Thoracic aorta (tissue), 2 donors: ENCODE data around the gene CUEDC1. TPM values are rescaled to one million over a fixed set of nuclear protein-coding genes. Genes with fewer than 3 reads are reported as not detected.

ENCODE experiments used
- ATAC-seq: fragments of 150-250 bp; one replicate; pipeline ENCODE4 v1.8.0; 2017; ENCODE audit warnings: low read depth; ENCODE audit not compliant: insufficient number of reproducible peaks, low FRiP score
- DNase-seq: peaks from one replicate; pipeline ENCODE4 v3.0.0-alpha.2; 2020; ENCODE audit warnings: low spot score
- H3K27ac ChIP-seq, 2 donors: fragments of 200-600 bp; sonication (generic); 1 replicate in 1 of 2; 2 replicates in 1 of 2; pipeline ENCODE4 v1.5.1; 2016; ENCODE audit warnings: mild to moderate bottlenecking in 2 of 2, moderate library complexity in 2 of 2
- H3K27me3 ChIP-seq: fragments of 200-600 bp; sonication (generic); replicated peaks from 2 replicates; pipeline ENCODE4 v1.6.0; 2016; ENCODE audit warnings: mild to moderate bottlenecking; ENCODE audit not compliant: insufficient read depth
- H3K36me3 ChIP-seq: fragments of 200-600 bp; sonication (generic); one replicate; pipeline ENCODE4 v1.5.1; 2016
- H3K4me1 ChIP-seq, 2 donors: fragments of 200-600 bp; sonication (generic); 1 replicate in 1 of 2; 2 replicates in 1 of 2; pipeline versions ENCODE4 v1.5.1 to v1.6.0; 2016; ENCODE audit warnings: low read depth in 2 of 2, mild to moderate bottlenecking in 1 of 2; ENCODE audit not compliant: control insufficient read depth in 1 of 2
- H3K4me3 ChIP-seq: fragments of 200-600 bp; sonication (generic); 2 replicates; pipeline ENCODE4 v1.5.1; 2016; ENCODE audit warnings: mild to moderate bottlenecking
- H3K9me3 ChIP-seq: fragments of 200-600 bp; sonication (generic); 2 replicates; pipeline ENCODE4 v1.5.1; 2016
- CTCF ChIP-seq: fragments of 200-600 bp; sonication (generic); IDR thresholded peaks from one replicate; pipeline ENCODE4 v1.5.1; 2019; ENCODE audit warnings: antibody characterized with exemption
- total RNA-seq, 2 donors: library from RNA; depleted of rRNA; stranded (reverse); fragments of >200 nt; gene quantifications; one replicate each; pipeline versions ENCODE4 v1.1.0 to v1.2.3, GENCODE V29; 2016

The CUEDC1 gene
- total RNA-seq, 2 donors from 2014 or later, result 32.7 to 93.1 TPM

GRCh38 chr17:57881143-57881542 is 74.1 kb downstream of the CUEDC1 start:
- DNase-seq (no peak), ATAC-seq (no peak)
- no peak for TF ChIP-seq CTCF
- Histone ChIP-seq H3K9me3 (no peaks in the 10 kb centered on the region), H3K4me3 (peak overlapping the region; percentile 7), H3K27ac (peak overlapping the region; percentile 59 to 75), H3K36me3 (peaks cover 8% of the 10 kb centered on the region), H3K4me1 (peaks cover 27 to 56% of the 10 kb centered on the region in 2 donors), H3K27me3 (no peaks in the 10 kb centered on the region)

DNA sequence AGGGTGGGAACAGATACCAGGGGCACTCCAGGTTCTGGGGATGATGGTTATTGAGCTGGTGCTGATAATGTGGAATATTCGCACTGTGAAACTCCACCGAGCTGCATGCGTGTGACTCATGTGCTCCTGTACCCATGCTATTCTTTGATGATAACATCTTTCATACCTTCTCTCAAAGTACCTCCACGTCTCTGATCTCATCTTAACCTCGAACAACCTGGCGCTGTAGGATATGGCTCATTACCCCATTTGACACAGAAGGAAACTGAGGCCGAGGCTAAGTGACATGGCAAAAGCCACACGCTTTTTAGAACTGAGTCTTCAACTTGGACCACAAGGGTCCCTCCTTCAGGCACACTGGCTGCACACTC is 75.1 kb downstream of the CUEDC1 start:
- H3K27ac ChIP-seq, result peak overlapping the region; percentile 59 to 75
- ATAC-seq (no peak), DNase-seq (no peak)
- peaks cover 35 to 67% of the 10 kb centered on the region in 2 donors for H3K4me1 ChIP-seq
- no peak overlapping the region for H3K4me3 ChIP-seq
- no peaks in the 10 kb centered on the region for H3K9me3 ChIP-seq
- TF ChIP-seq CTCF, result no peak
- H3K36me3 ChIP-seq, result peaks cover 8% of the 10 kb centered on the region
- no peaks in the 10 kb centered on the region for H3K27me3 ChIP-seq

DNA sequence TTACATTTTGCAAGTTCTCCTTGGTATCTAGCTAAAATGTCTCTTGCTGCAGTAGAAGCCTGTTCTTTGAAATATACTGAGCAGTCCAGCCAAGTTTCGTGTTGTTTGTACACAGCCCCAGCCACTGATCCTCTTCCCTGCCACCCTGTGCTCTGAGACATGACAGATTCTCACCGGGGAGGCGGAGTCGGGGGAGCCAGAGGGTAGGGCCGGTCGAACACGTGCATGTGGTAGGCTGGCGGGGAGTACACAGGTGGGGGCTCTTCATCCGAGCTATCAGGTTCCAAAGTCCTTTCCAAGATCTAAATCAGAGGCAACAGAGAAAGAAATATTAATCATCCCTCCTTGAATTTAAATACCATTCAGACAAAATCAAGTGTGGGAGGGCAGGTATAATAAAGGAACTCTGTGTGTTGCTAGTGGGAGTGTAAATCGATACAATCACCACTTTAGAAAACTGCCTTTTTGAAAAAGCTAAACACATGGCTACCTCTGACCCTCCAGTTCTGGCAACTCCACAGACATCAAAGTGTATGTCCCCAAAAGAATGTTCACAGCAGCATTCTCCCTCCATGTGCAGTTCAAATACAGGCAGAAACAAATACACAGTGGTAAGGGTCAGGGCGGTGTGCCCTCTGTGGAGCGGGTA is 75.7 kb downstream of the CUEDC1 start:
- Histone ChIP-seq H3K4me1 (peaks cover 39 to 72% of the 10 kb centered on the region in 2 donors), H3K27me3 (no peaks in the 10 kb centered on the region), H3K36me3 (peaks cover 3% of the 10 kb centered on the region), H3K9me3 (no peaks in the 10 kb centered on the region), H3K4me3 (no peak overlapping the region), H3K27ac (peak overlapping the region; percentile 39 to 59)
- no peak for TF ChIP-seq CTCF
- DNase-seq (no peak), ATAC-seq (no peak)

DNA sequence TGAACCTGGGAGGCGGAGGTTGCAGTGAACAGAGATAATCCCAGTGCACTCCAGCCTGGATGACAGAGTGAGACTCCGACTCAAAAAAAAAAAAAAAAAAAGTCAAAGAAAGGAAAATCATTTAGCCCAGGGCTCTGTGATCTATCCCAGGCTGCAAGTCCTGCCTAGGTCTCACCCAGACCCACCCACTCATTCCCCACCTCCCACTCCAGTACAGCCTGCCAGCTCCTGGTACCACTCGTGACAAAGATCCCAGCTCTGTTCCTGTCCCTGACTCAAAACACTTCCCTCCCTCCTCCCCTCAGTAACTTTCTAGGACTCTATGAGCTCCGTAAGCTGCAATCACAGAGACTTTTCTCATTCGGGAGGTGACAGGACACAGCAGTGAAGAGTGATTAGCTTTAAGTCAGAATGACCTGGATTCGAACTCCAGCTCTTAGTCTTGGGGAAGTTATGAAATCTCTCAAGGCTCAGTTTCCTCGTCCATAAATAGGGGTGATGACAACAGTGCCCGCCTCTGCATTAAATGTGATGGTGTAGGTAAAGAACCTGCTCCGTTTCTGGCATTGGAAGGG is 77.3 kb downstream of the CUEDC1 start:
- Histone ChIP-seq H3K4me3 (no peak overlapping the region), H3K27me3 (no peaks in the 10 kb centered on the region), H3K4me1 (peaks cover 55 to 87% of the 10 kb centered on the region in 2 donors), H3K9me3 (no peaks in the 10 kb centered on the region), H3K36me3 (no peaks in the 10 kb centered on the region), H3K27ac (no peak overlapping the region)
- DNase-seq (no peak), ATAC-seq (no peak)
- TF ChIP-seq CTCF, result no peak

DNA sequence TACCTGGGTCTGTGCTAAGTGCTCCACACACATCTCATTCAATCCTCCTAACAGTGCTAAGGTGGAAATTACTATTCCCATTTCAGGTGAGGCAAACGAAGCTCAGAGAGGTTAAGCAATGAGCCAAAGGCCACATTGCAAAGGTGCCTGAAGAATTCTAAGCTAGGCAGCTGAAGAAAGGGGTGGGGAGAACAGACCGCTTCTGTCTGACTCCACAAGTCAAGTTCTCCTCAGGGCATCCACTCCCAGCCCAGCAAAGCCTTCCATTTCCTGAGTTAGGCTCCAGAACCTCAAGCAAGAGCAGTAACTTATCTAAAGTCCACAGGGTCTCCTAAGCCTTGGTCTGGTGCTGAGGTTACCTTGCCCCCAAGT is 78.4 kb downstream of the CUEDC1 start:
- Histone ChIP-seq H3K36me3 (peaks cover 10% of the 10 kb centered on the region), H3K9me3 (no peaks in the 10 kb centered on the region), H3K4me3 (no peak overlapping the region), H3K27ac (peak overlapping the region in 1 of 2 donors; percentile 91), H3K4me1 (peaks cover 54 to 83% of the 10 kb centered on the region in 2 donors), H3K27me3 (no peaks in the 10 kb centered on the region)
- DNase-seq, result no peak
- no peak for TF ChIP-seq CTCF
- ATAC-seq, result no peak
